MM.1S (cell line): ENCODE data around the gene TMX3.

ENCODE experiments used
- CTCF ChIP-seq: fragments of 300-600 bp; sonication (generic); IDR thresholded peaks from 2 replicates; pipeline ENCODE4 v1.5.1; 2016; ENCODE audit warnings: antibody characterized with exemption, low read length, mixed read lengths
- EZH2phosphoT487 ChIP-seq: fragments of 300-600 bp; sonication (generic); IDR thresholded peaks from 2 replicates; pipeline ENCODE4 v1.6.1; 2018; ENCODE audit warnings: antibody characterized with exemption, low read length

DNA sequence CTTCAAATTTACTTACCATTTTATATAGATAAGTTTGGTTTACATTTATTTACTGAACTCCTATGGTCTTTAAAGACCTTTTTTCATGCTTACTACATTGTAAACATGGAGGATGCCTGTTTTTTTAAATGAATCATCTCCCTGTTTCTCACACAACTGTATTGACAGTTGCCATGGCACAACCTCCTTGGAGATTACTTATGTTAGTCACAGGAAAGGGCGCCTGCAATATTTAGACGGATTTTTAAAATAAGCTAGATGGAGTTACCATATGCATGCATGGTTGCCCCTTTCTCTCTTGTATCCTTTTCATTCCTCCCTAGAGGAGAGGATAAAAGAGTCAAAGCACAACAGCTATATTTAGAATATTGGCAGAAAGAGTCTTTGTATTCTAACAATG, 48.2 kb upstream of the TMX3 start:
- no peak for TF ChIP-seq CTCF
- no peak for TF ChIP-seq EZH2phosphoT487
